Bronchial epithelial cell (primary cell): ENCODE results near the gene PIGC. TPM values are rescaled to one million over a fixed set of nuclear protein-coding genes. Genes with fewer than 3 reads are reported as not detected.

Experiments
- DNase-seq: peaks from one replicate; pipeline ENCODE4 v3.0.0-alpha.2; 2010; ENCODE audit warnings: low read depth
- FAIRE-seq: peaks from 2 replicates; lab custom pipeline; 2011; peaks lifted over from hg19 to GRCh38; lab: Jason Lieb, UNC
- H3K27me3 ChIP-seq: 2 replicates; pipeline ENCODE4 v1.5.1; 2011; ENCODE audit warnings: low read length; ENCODE audit not compliant: control insufficient read depth, insufficient read depth
- H3K36me3 ChIP-seq: 2 replicates; pipeline ENCODE4 v1.5.1; 2011; ENCODE audit warnings: low read length; ENCODE audit not compliant: control insufficient read depth, insufficient read depth
- H3K4me3 ChIP-seq: 2 replicates; pipeline ENCODE4 v1.5.1; 2011; ENCODE audit warnings: mild to moderate bottlenecking, low read depth, low read length, control low read depth
- total RNA-seq: library from RNA; depleted of rRNA; stranded (reverse); fragments of >200 nt; gene quantifications from 2 replicates; pipeline ENCODE4 v1.2.1, GENCODE V29; 2014
- TF ChIP-seq, protein P1 (sequence below): IDR thresholded peaks from 2 replicates; pipeline ENCODE4 v1.5.1; 2011; ENCODE audit warnings: mild to moderate bottlenecking, moderate library complexity, low read length, control low read depth, inconsistent platforms; ENCODE audit not compliant: insufficient read depth, severe bottlenecking

Gene PIGC
- total RNA-seq, 1 donor from 2014 or later = 16.8 TPM

DNA sequence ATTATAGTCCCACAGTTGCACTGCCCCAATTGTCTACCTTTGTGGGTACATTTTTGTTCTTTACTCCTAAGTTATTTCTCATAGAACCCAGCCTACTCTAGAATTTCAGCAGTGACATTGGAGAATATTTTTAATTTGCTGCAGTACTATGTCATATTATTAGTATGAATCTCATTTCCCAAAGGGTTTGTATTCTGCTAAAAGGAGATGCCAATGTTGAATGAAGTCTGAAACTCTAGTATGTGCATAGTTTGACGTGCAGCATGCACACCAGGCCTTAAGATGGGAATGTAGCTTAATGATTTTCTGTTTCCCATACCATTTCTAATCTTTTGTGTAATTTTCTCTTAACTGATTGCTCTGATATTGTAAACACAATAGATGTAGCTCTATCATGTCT is 33.8 kb downstream of the PIGC start:
- TF ChIP-seq, protein P1, sequence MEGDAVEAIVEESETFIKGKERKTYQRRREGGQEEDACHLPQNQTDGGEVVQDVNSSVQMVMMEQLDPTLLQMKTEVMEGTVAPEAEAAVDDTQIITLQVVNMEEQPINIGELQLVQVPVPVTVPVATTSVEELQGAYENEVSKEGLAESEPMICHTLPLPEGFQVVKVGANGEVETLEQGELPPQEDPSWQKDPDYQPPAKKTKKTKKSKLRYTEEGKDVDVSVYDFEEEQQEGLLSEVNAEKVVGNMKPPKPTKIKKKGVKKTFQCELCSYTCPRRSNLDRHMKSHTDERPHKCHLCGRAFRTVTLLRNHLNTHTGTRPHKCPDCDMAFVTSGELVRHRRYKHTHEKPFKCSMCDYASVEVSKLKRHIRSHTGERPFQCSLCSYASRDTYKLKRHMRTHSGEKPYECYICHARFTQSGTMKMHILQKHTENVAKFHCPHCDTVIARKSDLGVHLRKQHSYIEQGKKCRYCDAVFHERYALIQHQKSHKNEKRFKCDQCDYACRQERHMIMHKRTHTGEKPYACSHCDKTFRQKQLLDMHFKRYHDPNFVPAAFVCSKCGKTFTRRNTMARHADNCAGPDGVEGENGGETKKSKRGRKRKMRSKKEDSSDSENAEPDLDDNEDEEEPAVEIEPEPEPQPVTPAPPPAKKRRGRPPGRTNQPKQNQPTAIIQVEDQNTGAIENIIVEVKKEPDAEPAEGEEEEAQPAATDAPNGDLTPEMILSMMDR = no peak
- DNase-seq (no peak), FAIRE-seq (no peak)
- Histone ChIP-seq H3K4me3 (no peak overlapping the region), H3K36me3 (no peaks in the 10 kb centered on the region), H3K27me3 (no peaks in the 10 kb centered on the region)

DNA sequence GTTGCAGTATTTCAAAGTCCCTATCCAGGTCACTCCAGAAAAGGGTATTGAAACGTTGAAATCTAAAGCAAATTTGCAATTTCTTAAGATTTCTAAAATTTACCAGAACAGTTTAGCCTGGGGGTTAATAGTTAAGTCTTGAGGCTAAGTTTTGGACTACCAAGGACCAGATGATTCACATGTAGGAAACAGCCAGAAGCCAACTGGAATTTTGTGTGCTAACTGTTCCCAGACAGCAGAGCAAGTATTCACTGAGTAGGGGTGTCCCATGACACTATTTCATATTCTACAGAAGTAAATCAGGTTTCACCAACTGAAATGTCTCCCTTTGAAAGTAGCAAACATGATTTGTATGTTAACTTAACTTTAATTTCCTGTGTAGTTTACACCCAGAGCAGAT is 34.9 kb downstream of the PIGC start:
- no peak for DNase-seq
- no peak for FAIRE-seq
- Histone ChIP-seq H3K27me3 (no peaks in the 10 kb centered on the region), H3K4me3 (no peak overlapping the region), H3K36me3 (no peaks in the 10 kb centered on the region)
- TF ChIP-seq, protein P1 = no peak

DNA sequence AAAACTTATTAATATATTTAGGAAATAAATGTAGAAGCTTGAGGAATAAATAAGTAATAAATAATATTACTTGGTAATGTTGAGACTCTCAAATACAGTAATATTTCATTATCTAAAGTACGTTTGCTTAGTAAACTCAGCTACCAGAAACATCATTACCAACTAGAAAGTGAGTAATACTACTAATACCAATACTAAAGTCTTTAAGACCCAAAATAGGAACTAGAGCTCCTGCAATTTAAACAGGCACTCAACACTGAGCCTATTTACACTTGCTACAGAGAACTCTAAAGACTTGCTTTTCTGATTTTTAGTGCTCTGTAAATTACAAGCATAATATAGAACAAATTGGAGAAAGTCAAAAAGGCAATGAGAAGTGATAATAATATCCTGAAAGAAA is 36.9 kb downstream of the PIGC start:
- FAIRE-seq = no peak
- DNase-seq = no peak
- TF ChIP-seq, protein P1 = no peak
- H3K4me3 ChIP-seq = no peak overlapping the region
- H3K27me3 ChIP-seq = no peaks in the 10 kb centered on the region
- no peaks in the 10 kb centered on the region for H3K36me3 ChIP-seq

DNA sequence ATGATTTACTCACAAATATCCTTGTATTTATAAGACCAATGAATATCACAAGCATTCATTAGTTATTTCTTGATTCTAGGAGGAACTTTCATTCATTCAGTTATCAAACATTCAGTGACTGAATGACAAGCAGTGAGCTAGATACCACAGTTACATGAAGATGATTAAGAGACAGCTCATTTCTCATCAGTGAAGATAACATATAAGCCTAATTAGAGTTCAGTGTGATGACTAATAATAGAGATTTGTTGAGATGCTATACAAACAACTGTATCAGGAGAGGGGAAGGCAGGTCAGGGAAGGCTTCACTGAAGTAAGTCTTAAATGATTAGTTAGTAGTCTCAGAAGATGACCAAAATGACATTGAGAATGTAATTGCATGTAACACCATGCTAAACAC is 38.0 kb downstream of the PIGC start:
- peak; percentile 76 for DNase-seq
- Histone ChIP-seq H3K36me3 (no peaks in the 10 kb centered on the region), H3K27me3 (no peaks in the 10 kb centered on the region), H3K4me3 (no peak overlapping the region)
- TF ChIP-seq, protein P1 = no peak
- no peak for FAIRE-seq

DNA sequence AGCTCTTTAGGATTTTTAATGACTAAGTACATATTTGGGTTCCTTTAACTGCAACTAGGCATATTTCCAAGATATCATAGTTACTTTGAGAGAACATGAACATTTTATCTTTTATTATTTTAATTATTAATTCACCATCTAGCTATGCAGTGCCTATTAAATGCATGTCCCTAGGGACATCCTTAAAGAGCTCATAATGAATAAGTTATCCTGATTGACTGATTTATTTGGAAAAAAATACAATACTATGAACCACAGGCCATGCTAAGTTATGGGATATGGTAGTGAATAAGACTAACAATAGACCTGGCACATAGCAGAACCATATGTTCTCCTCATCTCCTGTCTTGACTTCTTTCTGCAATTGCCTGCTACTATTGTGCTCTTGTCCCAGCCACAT is 39.7 kb downstream of the PIGC start:
- no peak for FAIRE-seq
- no peaks in the 10 kb centered on the region for H3K27me3 ChIP-seq
- H3K4me3 ChIP-seq = no peak overlapping the region
- H3K36me3 ChIP-seq = no peaks in the 10 kb centered on the region
- TF ChIP-seq, protein P1 = no peak
- no peak for DNase-seq

DNA sequence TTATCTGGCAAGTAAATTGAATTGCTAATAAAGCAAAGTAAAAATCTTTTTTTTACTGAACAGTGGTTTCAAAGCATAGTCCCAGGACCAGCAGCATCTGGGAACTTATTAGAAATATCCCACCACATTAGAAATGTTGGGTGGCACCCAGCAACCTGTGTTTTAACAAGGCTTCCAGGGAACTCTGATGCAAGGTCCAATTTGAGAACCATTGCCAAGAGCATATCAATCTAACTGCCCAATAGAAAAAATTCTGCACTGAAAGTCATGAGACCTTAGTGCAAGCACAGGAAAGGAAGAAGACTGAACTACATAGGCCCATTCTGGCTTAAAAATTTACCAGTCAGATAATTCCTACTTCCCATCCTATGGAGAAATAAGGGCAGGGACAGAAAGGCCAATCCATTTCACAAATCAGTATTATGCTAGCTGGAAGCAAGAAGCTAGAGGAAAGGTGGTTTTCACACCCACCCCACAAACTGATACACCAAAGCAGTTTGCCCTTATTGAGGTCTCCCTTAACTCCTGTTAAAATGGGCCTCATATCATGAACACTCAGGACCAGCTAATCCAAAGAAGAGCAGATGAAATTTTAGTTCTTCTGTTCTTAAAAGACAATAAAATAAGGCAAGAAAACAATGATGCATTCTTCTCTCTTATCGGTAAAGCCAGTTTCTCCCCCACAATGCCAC is 40.8 kb downstream of the PIGC start:
- FAIRE-seq (no peak), DNase-seq (no peak)
- TF ChIP-seq, protein P1 = no peak
- Histone ChIP-seq H3K4me3 (no peak overlapping the region), H3K36me3 (no peaks in the 10 kb centered on the region), H3K27me3 (no peaks in the 10 kb centered on the region)
